SHP77 (cell line): ENCODE measurements around the gene ANKRD34B.
"Not testable (repeated sequence)": the region's sequence is repeated elsewhere in the genome, so short reads cannot be mapped to it uniquely, and the experiment has no call there.

ENCODE experiments used
- DNase-seq, 2 experiments: peaks; one replicate each; lab custom pipeline; 2025; lab: John Stamatoyannopoulos, UW

The ANKRD34B gene

DNA sequence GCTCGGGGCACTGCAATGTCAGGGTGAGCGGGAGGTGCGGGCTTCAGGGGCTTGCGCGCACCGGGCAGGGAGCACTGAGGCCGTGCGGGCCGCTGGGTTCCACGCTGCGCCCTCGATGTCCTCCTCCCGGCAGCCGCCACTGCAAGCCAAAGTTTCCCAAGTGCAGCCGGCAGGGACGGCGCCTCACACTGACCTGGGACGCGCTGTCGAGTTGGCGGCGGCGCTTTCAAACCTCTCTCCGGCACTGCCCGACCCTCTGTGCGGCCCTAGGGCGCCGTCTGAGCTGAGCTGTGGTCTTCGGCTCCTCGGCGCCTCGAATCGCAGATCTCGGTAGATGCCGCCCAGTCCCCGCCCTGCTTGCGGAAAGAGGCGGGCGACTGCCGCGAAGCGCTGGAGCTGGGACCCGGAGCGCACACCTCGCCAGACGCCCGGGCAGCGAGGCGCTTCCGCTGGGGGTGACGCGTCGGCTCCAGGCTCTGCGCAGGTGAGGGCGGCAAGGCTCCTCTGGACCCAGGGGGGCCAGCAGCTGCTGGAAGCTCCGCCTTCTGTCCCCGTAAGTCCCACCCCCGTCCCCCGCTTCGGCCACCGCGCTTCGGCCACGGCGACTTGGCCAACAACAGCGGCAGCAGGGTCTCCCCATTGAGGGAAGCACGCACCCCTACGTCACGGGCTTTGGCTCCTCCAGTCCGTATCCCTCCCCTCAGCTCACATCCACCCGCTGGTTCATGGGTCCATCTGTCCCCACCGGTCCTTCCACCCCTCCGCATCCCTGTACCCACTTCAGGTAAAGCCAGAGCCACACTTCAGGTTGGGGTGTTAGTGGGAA is at the start of gene ANKRD34B:
Gene ANKRD34B (minus strand): TSS at position 320 of the 826 bp plus-strand sequence. CDS start 10,261 bp downstream, outside the sequence.
- no peak for DNase-seq

DNA sequence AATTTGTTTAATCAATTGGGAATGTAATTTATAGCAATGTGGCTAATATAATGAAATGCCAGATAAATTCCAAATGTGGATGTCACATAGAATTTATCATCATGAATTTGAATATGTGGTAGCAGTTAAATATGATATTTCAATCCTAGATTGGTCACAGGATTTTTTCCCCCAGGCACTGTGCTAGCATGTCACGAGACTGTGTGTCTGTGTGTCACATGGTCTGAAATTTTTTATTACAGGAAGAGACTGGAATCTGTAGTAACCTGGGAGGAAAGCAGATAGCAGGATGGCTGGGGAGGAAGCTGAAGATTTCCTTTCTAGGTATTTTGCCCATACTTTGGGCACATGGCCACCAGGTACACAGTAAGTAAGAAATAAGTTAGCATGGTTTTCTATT is 49.0 kb upstream of the ANKRD34B start:
- DNase-seq = no peak

DNA sequence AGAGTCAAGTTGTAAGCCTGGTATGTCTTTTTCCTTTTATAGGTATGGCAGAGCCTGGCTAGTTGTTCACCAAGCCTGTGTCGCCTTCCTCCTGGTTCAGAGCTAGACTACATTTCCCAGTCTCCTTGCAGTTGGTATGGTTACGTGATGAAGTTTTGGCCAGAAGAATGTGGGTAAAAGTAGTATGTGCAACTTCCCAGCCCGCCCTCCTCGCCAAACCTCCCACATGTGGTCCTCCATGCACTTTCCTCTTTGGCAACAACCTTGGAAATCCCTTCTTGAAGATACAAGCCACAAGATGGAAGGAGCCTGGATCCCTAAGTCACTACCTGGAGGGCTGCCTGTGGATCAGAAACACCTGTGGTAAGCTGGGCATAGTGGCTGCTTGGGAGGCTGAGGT is 48.4 kb upstream of the ANKRD34B start:
- no peak for DNase-seq

DNA sequence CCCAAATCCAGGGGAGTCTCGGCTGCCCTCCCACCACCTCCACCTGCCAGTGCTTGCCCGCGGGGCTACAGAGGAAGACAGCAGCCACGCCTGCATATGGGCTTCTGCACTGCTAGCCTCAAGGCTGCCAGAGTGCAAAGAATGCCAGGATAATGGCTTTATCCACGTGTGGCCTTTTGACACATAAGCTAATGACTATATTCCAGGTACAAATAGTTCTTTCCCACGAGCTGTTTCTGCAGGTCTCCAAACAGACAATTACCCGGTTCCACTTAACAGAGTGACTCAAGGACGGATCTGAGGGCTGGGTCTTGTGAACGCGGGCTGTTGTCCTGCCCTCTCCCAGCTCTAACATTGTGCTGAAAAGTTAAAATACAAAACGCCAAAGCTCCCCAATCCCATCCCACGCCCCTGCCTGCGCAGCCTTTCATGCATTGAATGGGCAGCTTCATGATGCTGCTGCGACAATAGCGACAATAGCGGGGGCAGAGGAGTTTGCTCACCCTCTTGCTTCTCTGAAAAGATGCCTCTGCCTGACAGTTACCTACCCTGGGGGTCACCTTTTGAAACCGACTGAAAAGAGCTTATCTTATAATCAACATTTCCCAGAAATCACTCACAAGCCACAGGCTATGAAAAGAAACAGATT is 45.3 kb upstream of the ANKRD34B start:
- no peak for DNase-seq

DNA sequence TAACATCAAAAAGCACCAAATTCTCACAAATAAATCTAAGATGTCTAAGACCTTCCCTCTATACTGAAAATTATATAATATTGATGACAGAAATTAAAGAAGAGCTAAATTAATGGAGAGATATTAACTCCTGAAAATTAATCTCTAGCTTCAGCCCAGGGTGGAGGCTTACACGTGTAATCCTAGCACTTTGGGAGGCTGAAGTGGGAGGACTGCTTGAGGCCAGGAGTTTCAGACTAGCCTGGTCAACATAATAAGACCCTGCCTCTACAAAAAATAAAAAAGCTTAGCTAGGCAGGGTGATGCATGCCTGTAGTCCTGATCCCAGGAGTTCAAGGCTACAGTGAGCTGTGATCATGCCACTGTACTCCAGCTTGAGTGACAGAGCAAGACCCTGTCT is 39.6 kb upstream of the ANKRD34B start:
- DNase-seq = no peak

DNA sequence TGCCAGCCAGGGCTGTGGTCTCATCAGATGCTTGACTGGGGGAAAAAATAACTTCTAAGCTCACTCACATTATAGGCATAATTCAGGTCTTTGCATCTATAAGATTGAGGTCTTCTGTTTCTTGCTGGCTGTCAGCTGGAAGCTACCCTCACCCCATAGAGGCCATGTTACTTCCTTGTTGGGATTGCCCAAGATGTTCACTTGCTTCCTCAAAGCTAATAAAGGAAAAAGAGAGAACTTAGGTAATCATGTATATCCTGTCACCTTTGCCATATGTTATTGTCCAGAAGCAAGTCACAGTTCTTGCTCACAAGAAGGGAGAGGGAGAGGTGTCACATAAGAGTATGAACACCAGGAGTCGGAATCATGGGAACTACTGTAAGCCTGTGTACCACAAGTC is 38.7 kb upstream of the ANKRD34B start:
- no peak for DNase-seq

DNA sequence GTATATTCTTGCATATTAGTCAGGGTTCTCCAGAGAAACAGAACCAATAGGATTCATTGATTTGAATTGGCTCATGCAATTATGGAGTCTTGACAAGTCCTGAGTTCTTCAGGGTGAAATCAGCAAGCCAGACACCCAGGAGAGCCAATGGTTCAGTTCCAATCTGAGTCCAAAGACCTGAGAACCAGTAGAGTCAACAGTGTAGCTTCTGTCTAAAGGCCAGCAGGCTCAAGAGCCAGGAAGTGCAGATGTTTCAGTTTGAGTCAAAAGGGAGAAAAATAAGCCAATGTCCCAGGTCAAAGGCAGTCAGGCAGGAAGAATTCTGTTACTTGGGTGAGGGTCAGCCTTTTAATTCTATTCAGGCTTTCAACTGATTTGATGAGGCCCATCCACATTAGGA is 37.8 kb upstream of the ANKRD34B start:
- no peak for DNase-seq

DNA sequence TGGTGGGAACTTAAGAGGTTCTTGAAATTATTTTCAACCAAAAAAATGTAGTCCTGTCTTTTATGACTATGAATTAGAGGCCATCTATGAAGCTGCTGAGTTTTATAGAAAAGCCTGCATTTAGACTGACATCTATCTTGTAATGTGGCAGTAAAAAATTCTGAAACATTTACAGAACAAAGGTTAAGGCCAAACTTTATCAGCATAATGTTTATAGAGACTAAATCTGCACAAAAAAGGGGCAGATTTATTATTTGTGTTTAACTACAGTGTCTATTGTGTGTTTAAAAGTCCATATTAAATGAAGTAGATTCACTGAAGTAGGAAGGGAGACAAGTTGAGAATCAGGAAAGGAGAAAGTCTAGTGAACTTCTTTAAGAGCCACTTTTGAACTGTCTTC is 37.3 kb upstream of the ANKRD34B start:
- no peak for DNase-seq

DNA sequence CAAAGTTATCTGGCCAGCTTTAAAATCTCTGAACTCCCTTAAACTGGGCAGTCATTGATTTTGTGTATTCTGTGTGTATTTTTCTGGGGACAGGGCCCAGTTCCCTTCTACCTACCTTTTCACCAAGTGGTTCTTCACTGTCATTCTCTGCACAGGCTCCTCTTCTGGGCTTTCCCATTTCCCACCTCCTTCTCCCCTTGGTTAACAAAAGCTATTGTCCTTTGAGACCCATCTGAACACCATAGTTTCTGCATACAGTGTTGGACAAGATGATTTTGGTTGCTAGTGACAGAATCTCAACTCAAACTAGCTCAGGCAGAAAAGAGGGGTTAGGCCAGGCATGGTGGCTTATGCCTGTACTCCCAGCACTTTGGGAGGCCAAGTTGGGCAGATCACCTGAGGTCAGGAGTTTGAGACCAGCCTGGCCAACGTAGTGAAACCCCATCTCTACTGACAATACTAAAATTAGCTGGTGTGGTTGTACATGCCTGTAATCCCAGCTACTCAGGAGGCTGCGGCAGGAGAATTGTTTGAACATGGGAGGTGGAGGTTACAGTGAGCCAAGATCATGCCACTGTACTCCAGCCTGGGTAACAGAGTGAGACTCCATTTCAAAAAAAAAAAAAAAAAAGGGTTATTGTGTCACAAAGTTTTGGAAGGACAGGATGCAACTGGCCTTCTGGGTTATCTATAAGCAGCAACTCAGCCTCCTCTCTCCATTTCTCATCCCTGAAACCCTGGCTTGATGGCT is 31.0 kb upstream of the ANKRD34B start:
- DNase-seq = no peak

DNA sequence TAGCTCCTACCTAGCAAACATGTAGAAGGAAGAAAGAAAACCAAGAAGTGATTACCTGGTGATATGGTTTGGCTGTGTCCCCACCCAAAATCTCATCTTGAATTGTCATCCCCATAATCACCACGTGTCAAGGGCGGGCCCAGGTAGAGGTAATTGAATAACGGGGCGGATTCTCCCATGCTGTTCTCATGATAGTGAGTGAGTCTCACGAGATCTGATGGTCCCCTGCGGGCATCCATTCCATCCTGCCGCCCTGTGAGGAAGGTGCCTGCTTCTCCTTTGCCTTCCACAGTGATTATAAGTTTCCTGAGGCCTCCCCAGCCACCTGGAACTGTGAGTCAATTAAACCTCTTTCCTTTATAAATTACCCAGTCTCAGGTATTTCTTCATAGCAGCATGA is 27.4 kb upstream of the ANKRD34B start:
- no peak for DNase-seq

DNA sequence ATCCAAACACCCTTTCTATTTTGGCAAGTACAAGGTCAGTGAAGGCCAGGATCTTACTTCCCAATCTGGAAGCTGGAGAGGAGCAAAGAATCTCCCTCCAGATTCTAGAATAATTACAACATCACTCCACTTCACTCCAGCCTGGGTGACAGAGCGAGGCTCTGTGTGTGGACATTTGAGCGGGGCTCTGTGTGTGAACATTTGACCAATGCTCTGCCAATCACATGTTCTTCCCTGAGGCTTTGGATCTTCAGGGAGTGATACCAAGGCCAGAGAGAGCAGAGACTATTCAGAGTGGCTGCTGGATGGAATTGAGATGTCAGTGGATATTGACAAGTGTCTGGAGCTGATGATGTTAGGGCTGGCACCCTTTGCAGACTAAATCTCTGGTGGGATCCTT is 24.7 kb upstream of the ANKRD34B start:
- no peak for DNase-seq

DNA sequence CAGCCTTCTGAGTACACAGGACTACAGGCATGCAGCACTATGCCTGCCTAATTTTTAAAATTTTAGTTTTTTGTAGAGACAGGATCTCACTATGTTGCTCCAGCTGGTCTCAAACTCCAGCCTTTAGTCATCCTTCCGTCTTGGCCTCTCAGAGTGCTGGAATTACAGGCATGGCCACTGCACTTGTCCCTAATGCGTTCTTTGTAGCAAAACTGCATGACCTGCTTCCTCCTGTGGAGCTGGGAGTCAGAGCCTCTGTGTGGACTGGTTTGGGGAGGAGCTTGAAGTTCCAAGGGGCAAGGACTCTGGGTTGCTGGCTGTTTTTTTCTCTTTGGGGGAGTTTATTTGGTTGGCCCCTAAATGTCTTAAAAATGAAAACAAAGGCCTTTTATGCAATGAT is 22.7 kb upstream of the ANKRD34B start:
- no peak for DNase-seq

DNA sequence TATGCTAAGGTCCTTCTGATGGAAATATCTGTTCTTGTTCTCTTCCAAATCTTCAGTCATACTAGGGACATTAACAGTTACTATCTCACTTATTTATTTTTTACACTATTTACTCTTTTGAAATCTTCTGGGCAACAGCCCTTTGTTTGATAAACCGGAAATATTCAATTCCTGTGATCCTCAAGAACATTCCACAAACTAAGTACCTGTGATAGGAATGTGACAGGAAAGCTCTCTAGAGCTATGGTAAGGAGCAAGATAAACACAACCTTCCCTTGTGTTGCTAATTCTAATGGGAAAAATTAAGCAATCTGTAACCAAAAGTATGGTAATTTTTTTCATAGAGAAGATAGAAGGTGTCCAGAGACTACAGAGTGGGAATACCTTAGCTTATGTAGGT is 22.0 kb upstream of the ANKRD34B start:
- DNase-seq = no peak

DNA sequence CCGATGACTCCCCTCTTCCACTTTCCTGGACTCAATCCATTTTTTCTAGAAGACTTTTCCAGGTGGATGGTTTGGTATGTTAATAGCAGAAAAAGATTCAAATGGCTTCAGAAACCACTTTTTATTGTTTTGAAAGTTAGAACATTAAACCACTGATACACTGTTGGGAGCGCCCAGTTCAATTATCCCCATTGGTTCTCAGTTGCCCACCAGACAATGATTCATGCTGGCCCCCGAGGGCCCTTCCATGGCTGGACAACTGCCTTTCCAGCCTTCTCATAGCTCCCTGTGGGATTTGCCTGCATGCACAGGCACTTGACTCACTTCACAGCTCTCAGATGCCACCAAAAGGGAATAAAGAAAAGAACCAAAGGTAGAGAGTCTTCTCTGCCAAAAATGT is 21.3 kb upstream of the ANKRD34B start:
- DNase-seq = no peak

DNA sequence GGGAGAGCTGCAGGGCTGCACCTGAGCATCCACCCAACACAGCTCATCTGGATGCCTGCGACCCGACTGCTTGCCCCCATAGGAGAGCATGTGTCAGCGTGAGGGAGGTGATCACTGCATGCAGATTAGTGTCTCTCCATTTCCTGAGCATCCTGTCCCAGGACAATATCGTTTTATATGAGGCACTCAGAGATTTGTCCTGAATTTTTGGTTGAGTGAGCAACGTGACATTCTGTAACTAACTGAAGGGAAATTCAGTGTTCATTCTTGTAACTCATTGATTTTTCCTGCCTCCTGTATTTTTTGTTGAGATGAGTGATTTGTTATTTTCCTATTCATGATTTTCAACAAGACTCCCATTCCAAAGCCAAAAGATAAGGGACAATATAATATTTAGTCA is 20.7 kb upstream of the ANKRD34B start:
- no peak for DNase-seq

DNA sequence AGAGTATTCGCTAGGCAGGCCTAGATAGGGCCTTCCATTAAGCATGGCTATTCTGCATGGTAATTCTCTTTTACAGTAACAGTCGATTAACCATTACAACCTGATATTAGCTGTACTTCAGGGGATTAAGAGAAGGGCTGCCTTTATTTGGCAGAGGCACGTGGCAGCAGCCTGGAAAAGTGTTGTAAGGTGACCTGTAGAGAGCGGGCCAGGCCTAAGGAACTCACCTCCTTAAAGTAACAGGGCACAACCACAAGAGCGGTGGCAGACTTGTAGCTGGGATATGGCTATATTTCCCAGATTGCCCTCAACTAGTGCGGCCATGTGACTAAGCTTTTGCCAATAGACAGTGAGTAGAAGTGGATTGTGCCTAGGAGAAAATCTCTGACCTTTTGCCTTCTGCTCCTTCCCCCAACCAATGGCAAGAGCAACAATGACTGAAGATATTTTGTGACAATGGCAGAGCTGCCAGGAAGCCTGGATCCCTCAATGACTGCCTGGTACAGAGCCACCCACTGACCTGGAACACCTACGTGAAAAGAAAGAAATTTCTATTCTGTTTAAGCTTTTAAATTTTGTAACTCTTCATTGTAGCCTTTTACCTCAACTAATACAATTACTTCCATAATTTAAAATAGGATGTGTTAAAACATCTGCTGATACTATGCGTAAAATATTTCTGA is 18.9 kb upstream of the ANKRD34B start:
- DNase-seq = no peak

DNA sequence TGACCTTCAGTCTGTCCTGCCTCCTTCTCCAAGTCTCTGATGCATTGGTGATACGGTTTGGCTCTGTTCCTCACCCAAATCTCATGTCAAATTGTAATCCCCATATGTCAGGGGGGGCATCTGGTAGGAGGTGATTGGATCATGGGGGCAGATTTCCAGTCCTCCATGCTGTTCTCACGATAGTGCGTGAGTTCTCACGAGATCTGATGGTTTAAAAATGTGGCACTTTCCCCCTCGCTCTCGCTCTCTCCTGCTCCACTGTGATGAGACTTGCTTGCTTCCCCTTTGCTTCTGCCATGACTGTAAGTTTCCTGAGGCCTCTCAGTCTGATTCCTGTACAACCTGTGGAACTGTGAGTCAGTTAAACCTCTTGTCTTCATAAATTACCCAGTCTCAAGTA is 14.7 kb upstream of the ANKRD34B start:
- no peak for DNase-seq

DNA sequence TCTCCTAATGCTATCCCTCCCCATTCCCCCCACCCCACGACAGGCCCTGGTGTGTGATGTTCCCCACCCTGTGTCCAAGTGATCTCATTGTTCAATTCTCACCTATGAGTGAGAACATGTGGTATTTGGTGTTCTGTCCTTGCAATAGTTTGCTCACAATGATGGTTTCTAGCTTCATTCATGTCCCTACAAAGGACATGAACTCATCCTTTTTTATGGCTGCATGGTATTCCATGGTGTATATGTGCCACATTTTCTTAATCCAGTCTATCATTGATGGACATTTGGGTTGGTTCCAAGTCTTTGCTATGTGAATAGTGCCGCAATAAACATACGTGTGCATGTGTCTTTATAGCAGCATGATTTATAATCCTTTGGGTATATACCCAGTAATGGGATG is 10.2 kb upstream of the ANKRD34B start:
- not testable (repeated sequence) for DNase-seq

DNA sequence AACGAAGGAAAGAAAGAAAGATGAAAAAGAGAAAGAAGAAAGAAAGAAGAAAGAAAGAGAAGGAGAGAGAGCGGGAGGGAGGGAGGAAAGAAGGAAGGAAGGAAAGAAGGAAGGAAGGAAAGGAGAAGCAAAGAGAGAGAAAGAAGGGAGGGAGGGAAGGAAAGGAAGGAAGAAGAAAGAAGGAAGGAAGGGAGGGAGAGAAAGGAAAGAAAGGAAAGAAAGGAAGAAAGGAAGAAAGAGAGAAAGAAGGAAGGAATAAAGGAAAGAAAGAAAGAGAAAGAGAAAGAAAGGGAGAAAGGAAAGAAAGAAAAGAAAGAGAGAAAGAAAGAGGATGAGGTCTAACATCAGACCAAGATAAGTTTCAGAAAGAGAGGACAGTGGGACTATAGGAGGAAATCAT is 9.0 kb upstream of the ANKRD34B start:
- DNase-seq = no peak

DNA sequence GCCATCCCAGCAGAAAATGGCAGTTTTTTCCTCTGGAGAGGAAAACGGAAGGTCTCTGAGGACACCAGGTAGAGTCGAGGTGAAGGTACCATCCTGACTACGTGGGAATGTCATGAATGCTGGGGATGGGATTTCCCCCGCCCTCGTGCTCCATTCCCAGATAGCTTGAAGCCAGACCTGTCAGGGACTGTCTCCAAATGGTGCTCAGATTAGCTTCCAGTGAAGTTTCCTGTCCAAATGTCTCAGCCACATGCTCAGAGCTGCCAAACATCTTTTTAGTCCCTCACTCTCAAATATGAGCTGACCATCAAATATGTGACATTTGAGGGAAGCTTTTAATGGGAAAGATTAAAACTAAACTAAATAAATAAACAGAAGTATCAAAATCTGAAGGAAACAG is 7.6 kb upstream of the ANKRD34B start:
- no peak for DNase-seq

DNA sequence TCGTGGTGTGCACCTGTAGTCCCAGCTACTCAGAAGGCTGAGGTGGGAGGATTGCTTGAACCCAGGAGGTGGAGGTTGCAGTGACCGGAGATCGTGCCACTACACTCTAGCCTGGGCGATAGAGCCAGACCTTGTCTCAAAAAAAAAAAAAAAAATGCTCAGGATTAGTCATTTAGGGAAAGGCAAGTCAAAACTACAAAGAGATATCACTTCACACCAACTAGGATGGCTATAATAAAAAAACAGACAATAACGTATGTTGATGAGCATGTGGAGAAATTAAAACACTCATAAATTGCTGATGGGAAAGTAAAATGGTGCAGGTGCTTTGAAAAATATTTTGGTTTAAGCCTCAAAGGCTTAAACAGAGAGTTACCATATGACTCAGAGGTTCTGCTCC is 6.3 kb upstream of the ANKRD34B start:
- no peak for DNase-seq

DNA sequence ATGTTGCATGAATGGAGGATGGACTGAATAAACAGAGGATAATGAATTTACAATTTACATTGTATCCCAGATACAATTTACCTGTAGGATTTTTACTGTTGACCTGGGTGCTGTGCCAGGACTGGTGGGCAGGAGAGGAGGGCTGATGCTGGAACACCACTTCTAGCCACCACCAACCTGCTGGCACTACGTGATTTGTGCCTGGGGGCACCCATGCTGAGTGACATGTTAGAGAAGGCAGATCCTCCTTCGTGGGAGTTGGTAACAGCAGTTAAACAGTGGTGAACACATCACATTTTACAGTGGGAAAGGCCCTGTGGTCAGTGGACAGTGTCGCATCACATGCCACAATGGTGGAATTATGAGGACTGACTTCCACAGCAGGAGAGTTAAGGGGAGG is 3.0 kb upstream of the ANKRD34B start:
- no peak for DNase-seq
